CD14-positive monocyte (primary cell): Measurements from ENCODE around the gene TTC39A. TPM values are rescaled to one million over a fixed set of nuclear protein-coding genes. Genes with fewer than 3 reads are reported as not detected.

Experiments used
- DNase-seq, 3 donors: peaks; one replicate each; pipeline ENCODE4 v3.0.0-alpha.2; 2011 to 2022
- H2AFZ ChIP-seq: 2 replicates; pipeline ENCODE4 v1.6.0; 2012; ENCODE audit warnings: mild to moderate bottlenecking, low read depth, low read length, inconsistent platforms; ENCODE audit not compliant: insufficient read depth, poor library complexity, severe bottlenecking
- H3K27ac ChIP-seq, 2 donors: 1 replicate in 1 of 2; 2 replicates in 1 of 2; pipeline ENCODE4 v1.5.1; 2012 to 2013; ENCODE audit warnings: low read length in 2 of 2, control low read depth in 1 of 2, inconsistent platforms in 1 of 2, low read depth in 1 of 2, mild to moderate bottlenecking in 1 of 2
- H3K27me3 ChIP-seq, 2 donors: one replicate each; pipeline versions ENCODE4 v1.6.0 to v1.6.1; 2011 to 2013; ENCODE audit warnings: low read length in 2 of 2; ENCODE audit not compliant: control insufficient read depth in 2 of 2, insufficient read depth in 2 of 2
- H3K36me3 ChIP-seq, 2 donors: replicated peaks in 1 of 2; 1 replicate in 1 of 2; 2 replicates in 1 of 2; pipeline versions ENCODE4 v1.5.1 to v1.6.1; 2012 to 2013; ENCODE audit warnings: low read length in 2 of 2, control low read depth in 1 of 2, inconsistent platforms in 1 of 2, mild to moderate bottlenecking in 1 of 2; ENCODE audit not compliant: insufficient read depth in 2 of 2, control insufficient read depth in 1 of 2
- H3K4me1 ChIP-seq, 2 donors: 1 replicate in 1 of 2; 2 replicates in 1 of 2; pipeline versions ENCODE4 v1.5.1 to v1.6.1; 2012 to 2013; ENCODE audit warnings: low read length in 2 of 2, control low read depth in 1 of 2, inconsistent platforms in 1 of 2, mild to moderate bottlenecking in 1 of 2, moderate library complexity in 1 of 2; ENCODE audit not compliant: insufficient read depth in 2 of 2, control insufficient read depth in 1 of 2
- H3K4me2 ChIP-seq: replicated peaks from 2 replicates; pipeline ENCODE3; 2012; ENCODE audit warnings: low read length, moderate library complexity, mild to moderate bottlenecking; ENCODE audit not compliant: poor library complexity, severe bottlenecking; ENCODE audit errors: extremely low read depth
- H3K4me3 ChIP-seq, 3 experiments: fragments of 200-600 bp in 1 of 3; sonication (generic) in 1 of 3; replicated peaks in 1 of 3; 1 replicate in 2 of 3; 2 replicates in 1 of 3; pipeline ENCODE4 v1.5.1; 2011 to 2013; ENCODE audit warnings: low read length in 3 of 3, mild to moderate bottlenecking in 3 of 3, control low read depth in 2 of 3, low read depth in 2 of 3, inconsistent platforms in 1 of 3, moderate library complexity in 1 of 3
- H3K79me2 ChIP-seq: 2 replicates; pipeline ENCODE4 v1.6.0; 2012; ENCODE audit warnings: mild to moderate bottlenecking, control low read depth, inconsistent platforms, low read length, moderate library complexity; ENCODE audit not compliant: insufficient read depth
- H3K9ac ChIP-seq: 2 replicates; pipeline ENCODE4 v1.6.0; 2017; ENCODE audit warnings: low read length, mild to moderate bottlenecking; ENCODE audit not compliant: insufficient read depth, poor library complexity, severe bottlenecking
- H3K9me3 ChIP-seq, 2 donors: replicated peaks in 1 of 2; 1 replicate in 1 of 2; 2 replicates in 1 of 2; pipeline versions ENCODE4 v1.5.1 to v1.6.1; 2012 to 2013; ENCODE audit warnings: low read length in 2 of 2, control low read depth in 1 of 2; ENCODE audit not compliant: control insufficient read depth in 1 of 2, insufficient read depth in 1 of 2
- H4K20me1 ChIP-seq: 2 replicates; pipeline ENCODE4 v1.6.0; 2012; ENCODE audit warnings: mild to moderate bottlenecking, low read length, control low read depth, moderate library complexity; ENCODE audit not compliant: insufficient read depth
- H3K27ac Mint-ChIP-seq, 7 donors: one replicate each; pipeline ENCODE4 v1.8.0; 2020; ENCODE audit warnings: mild to moderate bottlenecking in 7 of 7, mixed read lengths in 7 of 7, moderate library complexity in 6 of 7, inconsistent platforms in 2 of 7
- H3K27me3 Mint-ChIP-seq, 3 donors: one replicate each; pipeline ENCODE4 v1.8.0; 2021 to 2022; ENCODE audit warnings: low read depth in 3 of 3, mild to moderate bottlenecking in 3 of 3, mixed read lengths in 3 of 3, moderate library complexity in 3 of 3, inconsistent platforms in 1 of 3
- H3K36me3 Mint-ChIP-seq, 2 donors: one replicate each; pipeline ENCODE4 v1.8.0; 2020; ENCODE audit warnings: mixed read lengths in 2 of 2, inconsistent platforms in 1 of 2, mild to moderate bottlenecking in 1 of 2
- H3K4me1 Mint-ChIP-seq: one replicate; pipeline ENCODE4 v1.8.0; 2020; ENCODE audit warnings: mild to moderate bottlenecking, mixed read lengths
- H3K4me3 Mint-ChIP-seq, 2 donors: one replicate each; pipeline ENCODE4 v1.8.0; 2020; ENCODE audit warnings: mild to moderate bottlenecking in 2 of 2, mixed read lengths in 2 of 2, moderate library complexity in 1 of 2
- H3K9me3 Mint-ChIP-seq, 7 donors: one replicate each; pipeline ENCODE4 v1.8.0; 2020 to 2022; ENCODE audit warnings: mixed read lengths in 7 of 7, mild to moderate bottlenecking in 6 of 7, moderate library complexity in 6 of 7, inconsistent platforms in 2 of 7
- WGBS: methylation state at CpG from one replicate; pipeline ENCODE4 v1.1.5; 2013; ENCODE audit warnings: missing lambda C conversion rate; ENCODE audit not compliant: insufficient coverage; 5-methylcytosine and 5-hydroxymethylcytosine counted together
- intact Hi-C, 2 donors: fragments of 100-400 bp; cut with micrococcal nuclease; formaldehyde crosslinking; loops; one replicate each; pipeline versions ENCODE4 v1.15.0 to v1.15.1; 2023
- polyA plus RNA-seq, 3 donors: library from polyadenylated mRNA; depleted of rRNA in 1 of 3; unstranded in 2 of 3; stranded (reverse) in 1 of 3; fragments of 300-500 nt in 2 of 3; fragments of >200 nt in 1 of 3; fragmentation: Illumina TruSeq in 2 of 3; gene quantifications; 1 replicate in 2 of 3; 2 replicates in 1 of 3; pipeline ENCODE4 v1.2.3, GENCODE V29; 2012 to 2021
- TF ChIP-seq, protein P1 (sequence below): fragments of 200-600 bp; IDR thresholded peaks from one replicate; pipeline ENCODE4 v1.8.0; 2022; ENCODE audit warnings: antibody characterized with exemption, mild to moderate bottlenecking

Gene TTC39A
- polyA plus RNA-seq, 3 donors: 0.16 TPM; not detected in 2

DNA sequence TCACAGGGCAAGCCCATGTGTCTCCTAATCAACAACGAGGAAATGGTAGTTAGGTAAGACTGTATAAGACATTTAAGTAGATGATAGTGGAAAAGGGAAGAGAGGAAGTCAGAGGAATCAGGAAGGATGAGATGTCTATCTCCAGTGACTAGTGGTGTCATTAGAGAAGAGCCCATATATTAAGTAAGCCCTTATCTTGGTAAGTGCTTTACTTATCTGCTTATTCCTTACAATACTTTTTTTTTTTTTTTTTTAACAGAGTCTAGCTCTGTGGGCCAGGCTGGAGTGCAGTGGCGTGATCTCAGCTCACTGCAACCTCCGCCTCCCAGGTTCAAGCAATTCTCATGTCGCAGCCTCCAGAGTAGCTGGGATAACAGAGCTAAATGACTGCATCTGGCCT is 64.7 kb downstream of the TTC39A start:
- H3K4me1 ChIP-seq: peaks cover 44 to 47% of the 10 kb centered on the region in 2 donors
- no peak overlapping the region for H3K4me3 ChIP-seq
- peaks cover 93% of the 10 kb centered on the region for H3K79me2 ChIP-seq
- DNase-seq: peak; percentile 10 to 36 (median 26)
- H3K4me2 ChIP-seq: no peak overlapping the region
- Mint-ChIP-seq H3K27ac (peak overlapping the region in 6 of 7 donors; percentile 18 to 78 (median 70)), H3K36me3 (peaks cover 13 to 15% of the 10 kb centered on the region in 2 donors), H3K4me3 (no peak overlapping the region), H3K27me3 (peaks cover 0 to 2% (median 0%) of the 10 kb centered on the region in 3 donors), H3K9me3 (no peaks in the 10 kb centered on the region), H3K4me1 (peaks cover 67% of the 10 kb centered on the region)
- intact Hi-C loops: no loop called here
- H3K27me3 ChIP-seq: no peaks in the 10 kb centered on the region
- no peak overlapping the region for H3K9ac ChIP-seq
- no peak overlapping the region for H2AFZ ChIP-seq
- peak overlapping the region; percentile 20 to 64 for H3K27ac ChIP-seq
- 100% methylated on average over 1 of the region's 4 CpGs for WGBS
- peaks cover 1 to 6% of the 10 kb centered on the region in 2 donors for H3K36me3 ChIP-seq
- H3K9me3 ChIP-seq: no peaks in the 10 kb centered on the region
- peaks cover 56% of the 10 kb centered on the region for H4K20me1 ChIP-seq
- TF ChIP-seq, protein P1, sequence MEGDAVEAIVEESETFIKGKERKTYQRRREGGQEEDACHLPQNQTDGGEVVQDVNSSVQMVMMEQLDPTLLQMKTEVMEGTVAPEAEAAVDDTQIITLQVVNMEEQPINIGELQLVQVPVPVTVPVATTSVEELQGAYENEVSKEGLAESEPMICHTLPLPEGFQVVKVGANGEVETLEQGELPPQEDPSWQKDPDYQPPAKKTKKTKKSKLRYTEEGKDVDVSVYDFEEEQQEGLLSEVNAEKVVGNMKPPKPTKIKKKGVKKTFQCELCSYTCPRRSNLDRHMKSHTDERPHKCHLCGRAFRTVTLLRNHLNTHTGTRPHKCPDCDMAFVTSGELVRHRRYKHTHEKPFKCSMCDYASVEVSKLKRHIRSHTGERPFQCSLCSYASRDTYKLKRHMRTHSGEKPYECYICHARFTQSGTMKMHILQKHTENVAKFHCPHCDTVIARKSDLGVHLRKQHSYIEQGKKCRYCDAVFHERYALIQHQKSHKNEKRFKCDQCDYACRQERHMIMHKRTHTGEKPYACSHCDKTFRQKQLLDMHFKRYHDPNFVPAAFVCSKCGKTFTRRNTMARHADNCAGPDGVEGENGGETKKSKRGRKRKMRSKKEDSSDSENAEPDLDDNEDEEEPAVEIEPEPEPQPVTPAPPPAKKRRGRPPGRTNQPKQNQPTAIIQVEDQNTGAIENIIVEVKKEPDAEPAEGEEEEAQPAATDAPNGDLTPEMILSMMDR: no peak

DNA sequence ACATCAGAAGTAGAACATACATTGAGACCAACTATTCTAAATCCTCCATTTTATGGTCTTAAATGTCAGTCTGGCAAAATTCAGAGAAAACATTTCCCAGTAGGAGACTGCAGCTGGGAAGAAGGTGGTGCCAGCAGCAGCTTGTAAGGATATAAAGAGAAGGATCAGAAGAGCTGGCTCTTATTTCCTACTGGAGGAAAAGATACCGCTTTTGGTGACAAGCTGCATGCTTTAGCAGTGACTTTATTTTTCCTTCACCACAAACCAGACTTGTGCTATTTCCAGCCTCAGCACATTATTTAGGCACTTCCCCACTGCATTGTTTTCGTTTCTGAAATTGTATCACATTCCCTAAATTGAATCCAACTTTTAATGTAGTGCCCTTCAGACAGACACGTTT is 65.9 kb downstream of the TTC39A start:
- Histone ChIP-seq H3K9ac (no peak overlapping the region), H3K4me2 (no peak overlapping the region), H3K27me3 (no peaks in the 10 kb centered on the region), H4K20me1 (peaks cover 68% of the 10 kb centered on the region), H3K79me2 (peaks cover 93% of the 10 kb centered on the region), H2AFZ (no peak overlapping the region), H3K4me1 (peaks cover 44 to 47% of the 10 kb centered on the region in 2 donors), H3K9me3 (no peaks in the 10 kb centered on the region), H3K4me3 (no peak overlapping the region), H3K27ac (peak overlapping the region in 1 of 2 donors; percentile 56), H3K36me3 (no peaks in the 10 kb centered on the region)
- Mint-ChIP-seq H3K4me1 (peaks cover 66% of the 10 kb centered on the region), H3K9me3 (no peaks in the 10 kb centered on the region), H3K27me3 (peaks cover 0 to 2% (median 0%) of the 10 kb centered on the region in 3 donors), H3K36me3 (peaks cover 6 to 7% of the 10 kb centered on the region in 2 donors), H3K27ac (peak overlapping the region in 5 of 7 donors; percentile 11 to 70 (median 29)), H3K4me3 (no peak overlapping the region)
- TF ChIP-seq, protein P1: no peak
- intact Hi-C loops: no loop called here
- 0% methylated on average over 1 of the region's 3 CpGs for WGBS
- DNase-seq: no peak
